GM18861 (cell line): Measurements from ENCODE around the gene PHTF2.
"Not testable (repeated sequence)": the region's sequence is repeated elsewhere in the genome, so short reads cannot be mapped to it uniquely, and the experiment has no call there.

Source experiments
- ATAC-seq: cut with Tn5 transposase; IDR thresholded peaks from one replicate; pipeline ENCODE4 v1.9.1; 2021; ENCODE audit not compliant: unreplicated experiment

Gene PHTF2

GRCh38 chr7:77827999-77828398 lies 29.4 kb downstream of the PHTF2 start:
- ATAC-seq, result no peak

DNA sequence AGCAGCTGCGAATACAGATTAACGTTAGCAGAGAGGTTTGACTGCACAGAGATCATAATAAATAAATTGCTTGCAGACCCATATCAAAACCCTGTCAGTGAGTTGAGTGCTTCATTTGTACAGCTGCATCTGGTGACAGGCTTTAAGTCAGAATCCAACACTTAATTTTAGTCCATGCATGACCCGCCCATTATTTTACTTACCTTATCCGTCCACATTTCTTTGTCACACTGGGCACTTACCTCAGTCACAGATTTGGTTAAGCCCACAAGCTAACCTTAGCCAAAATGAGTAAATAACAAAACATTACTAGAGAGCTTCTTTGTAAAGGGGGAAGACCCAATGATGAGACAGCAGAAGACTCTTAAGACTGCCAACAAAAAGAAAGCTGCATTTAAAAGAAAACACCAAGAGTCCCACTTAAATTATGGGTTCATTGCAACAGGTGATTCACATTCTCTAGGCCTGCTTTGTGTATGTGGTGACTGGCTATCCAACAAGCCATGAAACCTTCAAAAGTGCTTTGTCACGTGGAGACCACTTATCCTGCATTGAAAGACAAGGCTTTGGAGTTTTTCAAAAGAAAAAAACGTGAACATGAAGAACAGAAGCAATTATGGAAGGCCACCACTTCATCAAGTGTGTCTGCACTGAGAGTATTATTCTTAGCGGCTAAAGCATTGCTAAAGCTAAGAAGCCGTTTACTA lies 32.2 kb downstream of the PHTF2 start:
- ATAC-seq, result no peak

- ATAC-seq, result no peak
These were observed 32.9 kb downstream of the PHTF2 start for GRCh38 chr7:77831481-77831880.

- ATAC-seq, result no peak
These were observed 33.4 kb downstream of the PHTF2 start for GRCh38 chr7:77831953-77832352.

DNA sequence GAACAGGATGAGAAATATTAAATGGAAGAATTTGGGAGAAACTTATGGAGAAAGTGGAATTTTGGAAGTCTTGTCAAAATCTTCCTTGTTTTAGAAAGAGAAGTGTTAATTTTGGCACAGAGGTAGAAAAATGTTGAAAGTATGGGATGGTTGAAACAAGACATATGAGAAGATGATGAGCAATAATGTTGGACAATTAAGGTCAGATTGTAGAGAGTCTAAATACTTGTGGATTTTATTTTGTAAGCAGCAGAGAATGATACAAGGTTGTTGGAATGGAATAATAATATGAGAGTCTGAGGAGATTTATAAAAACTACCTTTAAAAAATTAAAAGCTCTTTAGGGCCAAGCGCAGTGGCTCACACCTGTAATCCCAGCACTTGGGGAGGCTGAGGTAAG lies 34.6 kb downstream of the PHTF2 start:
- no peak for ATAC-seq

- ATAC-seq, result not testable (repeated sequence)
These were observed 37.9 kb downstream of the PHTF2 start for GRCh38 chr7:77836425-77836824.

DNA sequence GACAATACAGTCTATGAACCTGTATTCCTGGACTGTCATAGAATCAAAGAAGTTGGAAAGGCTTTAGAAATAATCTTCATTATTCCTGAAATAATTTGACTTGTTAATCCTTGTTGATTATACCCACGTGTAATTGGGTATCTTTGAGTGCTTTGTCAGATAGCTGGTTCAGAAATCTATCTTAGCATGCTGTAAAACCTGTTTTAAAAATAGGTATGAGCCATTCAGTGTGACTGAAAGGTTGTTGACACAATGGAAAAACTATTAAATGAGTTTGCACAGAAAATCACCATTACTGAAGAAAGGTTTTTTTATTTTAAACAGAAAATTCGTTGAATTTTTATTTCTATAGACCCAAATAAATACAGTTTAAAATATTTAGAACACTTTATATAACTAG lies 38.7 kb downstream of the PHTF2 start:
- no peak for ATAC-seq

DNA sequence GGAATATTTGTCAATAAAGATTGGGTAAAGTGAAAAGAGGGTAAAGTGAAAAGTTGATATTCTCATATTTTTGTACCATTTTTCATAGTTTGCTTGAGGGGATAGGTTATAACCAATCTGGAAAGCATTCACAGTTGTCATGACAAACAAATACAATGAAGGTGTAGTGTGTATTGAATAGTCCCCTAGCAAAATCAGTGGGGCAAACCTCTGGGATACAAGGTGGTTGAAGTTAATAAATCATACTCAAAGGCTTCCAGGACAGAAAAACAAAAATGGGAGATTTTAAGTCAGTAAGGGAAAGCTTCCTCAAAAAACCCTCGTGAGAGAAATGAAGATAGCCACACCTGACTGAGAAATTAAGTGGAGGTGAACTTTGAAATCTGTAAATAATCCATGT lies 39.4 kb downstream of the PHTF2 start:
- no peak for ATAC-seq

- ATAC-seq, result no peak
These were observed 40.4 kb downstream of the PHTF2 start for GRCh38 chr7:77838929-77839491.

- no peak for ATAC-seq
These were observed 41.3 kb downstream of the PHTF2 start for GRCh38 chr7:77839919-77840318.

- no peak for ATAC-seq
These were observed 44.6 kb downstream of the PHTF2 start for GRCh38 chr7:77843194-77843593.

DNA sequence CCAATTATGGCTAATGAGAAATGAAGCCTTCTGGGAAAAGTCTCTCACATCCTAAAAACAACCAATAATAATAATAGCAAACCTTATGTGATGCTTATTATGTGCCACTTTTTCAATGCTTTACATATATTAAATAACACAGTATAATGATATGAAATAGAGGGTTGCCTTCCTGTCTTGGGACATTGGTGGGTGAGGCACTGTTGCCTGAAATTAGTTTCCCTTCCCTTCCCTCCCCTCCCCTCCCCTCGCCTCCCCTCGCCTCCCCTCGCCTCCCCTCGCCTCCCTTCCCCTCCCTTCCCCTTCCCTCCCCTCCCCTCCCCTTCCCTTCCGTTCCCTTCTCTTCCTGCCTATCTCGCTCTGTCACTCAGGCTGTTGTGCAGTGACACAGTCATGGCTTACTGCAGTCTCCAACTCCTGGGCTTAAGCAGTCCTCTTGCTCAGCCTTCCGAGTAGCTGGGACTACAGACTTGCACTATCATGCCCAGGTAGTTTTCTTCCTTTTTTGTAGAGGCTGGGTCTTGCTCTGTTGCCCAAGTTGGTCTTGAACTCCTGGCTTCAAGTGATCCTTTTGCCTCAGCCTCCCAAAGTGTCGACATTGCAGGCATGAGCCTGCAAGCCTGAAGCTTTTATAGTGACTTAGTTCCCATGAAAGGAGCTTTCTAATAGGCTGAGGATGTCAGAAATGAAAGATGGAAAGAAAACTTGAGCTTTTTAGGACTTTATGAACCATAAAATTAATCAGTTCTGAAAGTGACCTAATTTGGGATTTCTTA lies 47.9 kb downstream of the PHTF2 start:
- ATAC-seq, result no peak

GRCh38 chr7:77855371-77856083 lies 57.0 kb downstream of the PHTF2 start:
- ATAC-seq, result no peak

- ATAC-seq, result peak; percentile 76
These were observed 59.7 kb downstream of the PHTF2 start for GRCh38 chr7:77858278-77858677.

DNA sequence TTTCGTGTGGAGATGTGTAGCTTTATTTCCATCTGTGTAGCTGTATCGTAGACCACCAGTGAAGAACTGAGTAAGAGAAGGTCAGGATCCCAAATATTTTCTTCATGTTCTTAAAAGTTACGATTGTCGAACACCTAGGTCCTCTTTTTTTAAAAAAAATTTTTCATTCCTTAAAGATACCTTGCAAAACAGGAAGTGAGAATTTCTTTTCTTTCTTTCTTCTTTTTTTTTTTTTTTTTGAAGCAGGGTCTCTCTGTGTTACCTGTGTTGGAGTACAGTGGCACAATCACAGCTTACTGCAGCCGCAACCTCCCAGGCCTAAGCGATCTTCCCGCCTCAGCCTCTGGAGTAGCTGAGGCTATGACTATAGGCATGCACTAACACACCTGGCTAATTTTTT lies 60.8 kb downstream of the PHTF2 start:
- ATAC-seq, result no peak

- no peak for ATAC-seq
These were observed 64.1 kb downstream of the PHTF2 start for GRCh38 chr7:77862691-77863090.

DNA sequence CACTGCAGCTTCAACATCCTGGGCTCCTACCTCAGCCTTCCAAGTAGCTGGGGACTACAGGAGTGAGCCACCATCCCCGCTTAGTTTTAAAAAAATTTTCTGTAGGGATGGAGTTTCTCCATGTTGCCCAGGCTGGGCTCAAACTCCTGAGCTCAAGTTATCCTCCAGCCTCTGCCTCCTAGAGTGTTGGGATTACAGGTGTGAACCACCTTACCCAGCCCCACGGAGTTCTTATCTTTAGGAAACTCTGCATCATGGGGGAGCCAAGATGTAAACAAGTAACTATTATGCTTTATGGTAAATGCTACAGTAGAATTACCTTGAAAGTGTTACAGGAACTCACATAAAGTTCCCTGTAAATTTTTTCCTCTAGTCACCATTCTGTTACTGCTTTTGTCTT lies 65.3 kb downstream of the PHTF2 start:
- no peak for ATAC-seq

- no peak for ATAC-seq
These were observed 67.8 kb downstream of the PHTF2 start for GRCh38 chr7:77866370-77866769.

DNA sequence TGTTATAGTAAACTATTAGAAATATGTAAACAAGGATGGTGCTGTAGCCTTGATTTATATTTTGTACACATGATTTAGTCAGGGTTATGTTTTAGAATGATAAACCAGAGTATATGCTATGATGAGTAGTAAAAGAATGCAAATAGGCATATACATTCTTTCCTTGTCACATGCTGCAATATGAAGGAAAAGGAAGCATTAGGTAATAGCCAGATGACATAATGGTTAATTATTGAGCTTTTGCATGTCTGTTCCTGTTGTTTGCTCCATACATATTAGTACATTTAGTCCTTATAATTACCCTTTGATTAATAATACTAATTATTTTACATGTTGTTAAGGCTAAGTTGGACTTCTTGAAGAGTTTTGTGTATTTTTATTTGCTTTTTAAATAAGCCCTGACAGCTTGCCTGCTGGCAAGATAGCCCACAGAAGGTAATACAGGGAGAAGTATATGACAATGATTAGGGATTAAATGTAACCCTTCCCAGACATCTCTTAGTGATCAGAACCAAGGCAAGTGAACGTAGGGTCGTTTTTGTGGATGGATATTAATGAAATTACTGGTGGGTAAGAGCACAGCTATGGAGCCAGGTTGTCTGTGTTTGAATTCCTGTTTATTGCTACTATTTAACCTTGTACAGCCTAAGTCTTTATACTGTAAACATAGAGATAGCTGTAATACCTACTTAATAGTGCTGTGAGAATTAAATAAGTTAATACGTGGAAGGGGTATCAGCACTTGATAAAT lies 68.4 kb downstream of the PHTF2 start:
- ATAC-seq, result no peak

GRCh38 chr7:77867537-77867865 lies 68.9 kb downstream of the PHTF2 start:
- no peak for ATAC-seq

DNA sequence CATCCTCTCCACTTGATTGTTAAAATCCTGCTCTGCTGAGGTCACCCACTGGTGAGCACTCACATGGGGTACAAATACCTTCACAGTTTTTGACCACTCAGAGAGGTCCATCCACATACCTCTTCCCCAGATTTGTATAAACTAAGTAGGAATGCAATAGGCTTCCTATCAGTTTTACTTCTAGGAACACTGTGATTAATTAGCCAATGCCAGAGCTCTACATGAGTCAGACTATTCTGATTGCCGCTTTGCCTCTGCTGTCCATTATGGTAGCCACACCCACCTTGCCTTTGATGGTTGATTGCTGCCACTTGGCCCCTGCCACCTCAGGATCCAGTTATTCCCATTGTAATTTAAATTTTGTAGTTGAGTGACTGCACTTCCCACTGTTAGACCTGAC lies 73.7 kb downstream of the PHTF2 start:
- ATAC-seq, result not testable (repeated sequence)
